GM18502 (cell line): ENCODE data around the gene PRDM16.
"Not testable (repeated sequence)": the region's sequence is repeated elsewhere in the genome, so short reads cannot be mapped to it uniquely, and the experiment has no call there.

Experiments
- ATAC-seq: cut with Tn5 transposase; IDR thresholded peaks from one replicate; pipeline ENCODE4 v1.9.1; 2021; ENCODE audit warnings: mild to moderate bottlenecking; ENCODE audit not compliant: unreplicated experiment, poor library complexity

Gene PRDM16

DNA sequence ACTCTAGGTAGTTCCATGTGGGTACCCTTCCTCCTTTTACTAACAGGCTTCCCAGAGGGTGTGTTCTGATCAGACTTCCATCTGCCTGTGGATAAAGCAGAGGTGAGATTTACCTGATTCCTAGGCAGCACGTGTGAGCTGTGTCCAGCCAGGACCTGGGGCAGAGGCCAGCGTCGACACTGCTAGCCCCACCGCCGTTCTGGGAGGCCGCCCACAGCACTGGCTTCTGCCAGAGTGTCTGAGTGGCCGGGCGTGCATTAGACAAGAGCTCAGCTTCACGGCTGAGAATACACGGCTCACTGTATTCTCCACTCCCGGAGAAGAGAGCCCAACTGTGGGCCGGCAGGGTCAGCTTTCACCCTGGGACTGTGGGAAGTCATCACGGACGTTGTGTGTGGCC, 82.5 kb downstream of the PRDM16 start:
- no peak for ATAC-seq

DNA sequence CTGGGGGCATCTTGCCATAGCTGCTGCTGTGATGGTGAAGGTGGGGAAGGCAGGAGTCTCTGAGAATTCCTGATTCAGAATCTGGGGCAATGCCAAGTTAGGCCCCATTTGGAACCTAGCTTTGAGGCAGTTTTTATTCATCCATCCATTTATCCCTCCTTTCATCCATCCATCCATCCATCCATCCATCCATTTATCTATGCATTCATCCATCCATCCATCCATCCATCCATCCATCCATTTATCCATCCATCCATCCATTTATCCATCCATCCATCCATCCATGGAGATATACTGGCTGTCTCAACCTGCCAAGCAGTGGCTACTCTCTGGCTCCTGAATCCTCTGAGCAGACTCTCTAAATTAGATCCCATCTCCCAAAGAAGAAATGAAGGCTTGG, 83.1 kb downstream of the PRDM16 start:
- no peak for ATAC-seq

DNA sequence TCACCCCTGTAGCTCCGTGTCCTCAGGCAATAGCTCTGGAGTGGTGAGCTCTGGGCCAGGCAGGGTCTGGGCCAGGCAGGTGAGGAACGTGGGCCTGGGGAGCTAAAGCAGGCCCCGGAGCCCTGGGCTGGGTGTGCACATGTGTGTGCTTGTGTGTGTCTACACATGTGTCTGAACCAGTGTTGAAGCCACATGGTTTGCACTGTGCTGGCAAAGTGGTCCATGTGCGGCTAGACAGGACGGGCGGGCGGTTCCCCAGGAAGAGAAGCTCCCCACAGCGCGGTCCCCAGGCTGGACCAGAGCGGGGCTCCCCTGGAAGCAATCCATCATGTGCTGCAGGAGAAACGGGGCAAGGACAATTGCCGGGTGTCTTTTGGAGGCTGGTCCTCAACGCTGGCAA, 84.2 kb downstream of the PRDM16 start:
- no peak for ATAC-seq

DNA sequence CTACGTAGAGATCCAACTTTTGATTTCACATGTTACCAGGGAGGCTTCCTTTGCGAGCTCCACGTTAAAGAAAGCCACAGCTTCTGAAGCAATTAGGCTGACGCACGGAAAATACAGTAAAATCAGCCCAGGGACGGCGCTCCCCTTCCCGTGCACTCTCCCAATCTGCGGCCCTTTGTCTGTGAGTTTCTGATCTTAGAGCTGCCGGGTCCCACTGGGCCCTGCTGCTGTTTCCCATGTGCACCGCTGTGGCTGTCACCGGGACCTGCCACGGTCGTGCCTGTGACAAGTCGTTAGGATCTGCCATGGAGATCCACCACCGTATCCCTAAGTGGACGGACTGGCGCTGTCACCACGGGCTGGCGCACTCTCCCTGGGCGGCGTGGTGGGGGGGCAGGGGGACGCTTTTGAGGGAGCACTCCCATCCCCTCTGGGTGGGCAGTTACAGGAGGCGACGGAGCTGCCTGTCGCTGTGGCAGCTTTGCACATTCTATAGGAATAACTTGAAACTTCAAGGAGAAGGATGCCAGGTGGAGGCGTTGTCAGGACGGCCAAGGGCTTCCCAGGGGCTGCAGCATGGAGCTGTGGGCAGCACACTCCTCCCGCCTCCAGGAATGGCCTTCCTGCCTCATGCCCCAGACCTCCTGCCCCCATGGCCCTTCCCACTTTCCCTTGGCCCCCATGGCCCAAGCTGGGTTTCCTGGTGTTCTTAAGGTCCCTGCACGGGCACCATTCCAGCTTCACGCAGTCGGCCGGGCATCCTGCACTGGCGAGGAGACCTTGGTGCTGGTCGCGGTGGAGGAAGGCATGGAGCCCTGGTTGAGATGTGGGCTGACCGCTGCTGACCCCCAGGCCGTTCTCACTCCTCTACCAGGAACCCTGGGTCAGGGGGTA, 85.1 kb downstream of the PRDM16 start:
- ATAC-seq = no peak

DNA sequence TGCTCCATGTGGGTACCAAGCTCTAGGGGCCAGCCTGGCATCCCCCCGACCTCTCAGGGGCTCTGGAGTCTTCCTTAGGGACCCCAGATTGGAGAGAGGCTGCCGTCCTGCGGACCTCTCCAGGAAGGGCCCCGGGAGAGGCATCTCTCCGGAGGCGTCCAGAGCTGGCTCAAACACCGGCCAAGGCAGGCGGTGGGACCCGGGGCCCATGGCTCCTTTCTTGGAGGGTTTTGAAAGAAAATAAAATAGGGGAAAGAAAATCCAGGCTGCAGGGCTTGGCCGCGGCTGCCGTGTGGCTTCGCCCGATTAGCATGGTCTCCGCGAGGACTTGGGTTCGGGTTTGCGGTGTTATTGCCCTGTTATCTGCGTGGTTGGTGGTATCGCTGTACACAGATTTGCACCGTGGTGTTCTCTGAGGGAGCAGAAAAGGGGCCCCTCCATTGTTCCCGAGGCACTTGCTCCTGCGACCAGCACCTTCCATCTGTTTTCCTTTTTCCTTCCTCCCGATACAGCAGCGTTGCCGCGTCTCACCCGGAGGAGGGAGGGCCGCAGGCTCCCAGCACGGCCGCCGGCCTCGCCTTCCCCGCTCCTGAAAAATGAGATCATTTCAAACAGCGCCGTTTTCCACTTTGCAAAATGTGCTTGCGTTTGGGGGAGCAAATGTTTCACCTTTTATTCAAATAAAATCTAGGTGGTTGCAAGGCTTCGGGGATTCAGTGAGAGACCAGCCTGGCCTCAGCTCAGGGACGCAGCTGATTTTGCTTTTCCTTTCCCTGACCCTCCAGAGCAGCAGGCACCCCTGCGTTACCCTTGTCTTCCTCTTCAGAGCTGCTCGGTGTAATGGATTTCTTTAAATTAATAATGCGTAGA, 86.3 kb downstream of the PRDM16 start:
- ATAC-seq = no peak

DNA sequence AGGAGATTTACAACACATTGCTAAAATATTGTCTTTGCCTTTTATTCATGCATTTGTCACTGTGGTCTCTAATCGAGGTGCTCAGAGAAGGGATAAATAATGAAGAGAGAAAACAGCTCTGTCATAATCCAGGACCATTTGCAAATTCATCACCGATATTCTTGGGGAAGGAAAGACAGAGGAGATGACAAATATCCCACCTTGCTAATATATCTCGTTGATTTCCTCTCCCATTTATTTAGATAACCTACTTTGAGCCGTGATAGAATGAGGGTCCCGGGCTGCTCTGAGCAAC, 86.9 kb downstream of the PRDM16 start:
- ATAC-seq = no peak

DNA sequence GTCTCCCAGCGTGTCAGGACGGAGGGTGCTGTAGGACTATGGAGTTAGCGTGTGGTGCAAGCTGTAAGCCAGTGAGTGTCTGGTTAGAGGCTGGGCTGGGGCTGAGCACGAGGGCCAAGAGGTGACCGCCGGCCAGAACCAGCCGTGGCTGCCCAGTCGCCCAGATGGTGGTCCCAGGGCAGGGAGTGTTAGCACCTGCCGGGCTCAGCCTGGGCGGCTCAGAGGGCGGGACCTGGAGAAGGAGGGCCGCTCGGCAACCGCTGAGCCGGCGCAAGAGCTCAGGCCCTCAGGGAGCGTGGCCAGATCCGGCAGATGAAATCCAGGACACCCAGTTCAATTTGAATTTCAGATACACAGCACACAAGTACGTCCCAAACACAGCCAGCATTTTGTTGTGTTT, 87.9 kb downstream of the PRDM16 start:
- ATAC-seq = no peak

DNA sequence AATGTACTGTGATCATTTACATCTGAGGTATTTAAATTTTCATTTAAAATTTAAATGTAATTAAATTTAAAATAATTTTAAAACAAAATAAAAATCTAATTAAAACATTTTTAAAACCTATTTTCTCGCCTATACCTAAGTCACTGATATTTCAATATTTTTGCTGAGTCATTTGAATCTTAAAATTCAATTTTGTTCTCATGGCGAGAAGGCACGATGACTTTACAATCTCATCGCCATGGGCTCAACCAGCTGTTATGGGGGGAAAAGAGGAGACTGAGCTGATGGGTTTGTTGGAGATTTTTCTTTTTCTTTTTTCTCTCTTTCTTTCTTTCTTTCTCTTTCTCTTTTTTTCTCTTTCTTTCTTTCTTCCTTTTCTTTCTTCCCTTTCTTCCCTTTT, 89.3 kb downstream of the PRDM16 start:
- no peak for ATAC-seq

DNA sequence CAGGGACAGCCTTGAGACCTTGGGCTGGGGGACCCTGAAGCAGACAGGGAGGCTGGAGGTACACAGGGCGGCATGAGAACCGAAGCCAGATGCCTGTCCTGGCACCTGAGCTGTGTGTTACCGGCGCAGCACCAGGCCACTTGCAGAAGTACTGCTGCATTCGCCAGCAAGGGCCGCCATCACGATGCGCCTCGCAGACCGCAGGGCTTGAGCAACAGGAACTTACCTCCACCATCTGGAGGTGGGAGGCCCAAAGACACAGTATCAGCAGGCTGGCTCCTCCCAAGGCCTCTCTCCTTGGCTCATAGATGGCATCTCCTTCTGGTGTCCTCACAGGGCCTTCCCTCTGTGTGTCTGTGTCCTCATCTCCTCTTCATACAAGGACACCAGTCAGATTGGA, 90.1 kb downstream of the PRDM16 start:
- ATAC-seq = no peak

DNA sequence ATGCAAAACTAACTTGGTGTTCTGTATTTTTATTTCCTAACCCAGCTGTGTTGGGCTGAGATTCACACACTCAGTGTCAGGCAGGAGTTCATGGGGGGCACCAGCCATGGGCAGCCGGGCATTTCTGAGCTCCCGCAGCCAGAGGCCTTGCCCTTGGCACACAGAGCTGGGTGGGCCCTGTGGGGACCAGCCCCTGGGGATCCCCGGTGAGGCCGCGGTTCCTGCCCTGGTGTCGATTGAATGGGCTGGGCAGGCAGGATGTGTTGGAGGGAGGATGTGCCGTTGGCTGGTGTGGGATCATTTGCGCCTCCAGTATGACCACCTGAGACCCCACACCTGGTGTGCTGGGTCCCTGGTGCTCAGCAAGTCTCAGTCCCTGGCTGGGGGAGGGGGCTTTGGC, 91.0 kb downstream of the PRDM16 start:
- ATAC-seq = no peak

DNA sequence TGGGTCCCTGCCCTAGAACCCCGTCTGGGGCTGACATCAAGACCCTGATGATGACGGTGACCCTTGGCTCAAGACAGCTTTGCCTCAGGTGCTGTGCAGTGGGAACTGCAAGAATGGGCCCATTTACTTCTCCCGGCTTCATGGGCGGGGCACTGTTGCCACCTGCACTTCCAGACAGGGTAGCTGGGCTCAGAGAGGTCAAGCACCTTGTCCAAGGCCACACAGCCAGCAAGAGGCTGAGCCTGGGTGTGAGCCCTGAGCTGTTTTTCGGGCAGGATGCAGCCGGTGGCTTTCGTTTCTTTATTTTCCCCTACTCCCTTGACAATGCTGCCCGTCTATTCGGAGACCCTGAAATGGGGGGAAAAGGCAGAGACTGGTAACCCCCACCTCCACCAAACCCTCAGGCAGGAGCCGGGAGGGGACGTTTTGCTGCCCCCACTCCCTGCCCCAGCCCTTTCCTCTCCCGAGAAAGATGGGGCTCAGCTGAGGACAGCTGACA, 91.7 kb downstream of the PRDM16 start:
- ATAC-seq = no peak

DNA sequence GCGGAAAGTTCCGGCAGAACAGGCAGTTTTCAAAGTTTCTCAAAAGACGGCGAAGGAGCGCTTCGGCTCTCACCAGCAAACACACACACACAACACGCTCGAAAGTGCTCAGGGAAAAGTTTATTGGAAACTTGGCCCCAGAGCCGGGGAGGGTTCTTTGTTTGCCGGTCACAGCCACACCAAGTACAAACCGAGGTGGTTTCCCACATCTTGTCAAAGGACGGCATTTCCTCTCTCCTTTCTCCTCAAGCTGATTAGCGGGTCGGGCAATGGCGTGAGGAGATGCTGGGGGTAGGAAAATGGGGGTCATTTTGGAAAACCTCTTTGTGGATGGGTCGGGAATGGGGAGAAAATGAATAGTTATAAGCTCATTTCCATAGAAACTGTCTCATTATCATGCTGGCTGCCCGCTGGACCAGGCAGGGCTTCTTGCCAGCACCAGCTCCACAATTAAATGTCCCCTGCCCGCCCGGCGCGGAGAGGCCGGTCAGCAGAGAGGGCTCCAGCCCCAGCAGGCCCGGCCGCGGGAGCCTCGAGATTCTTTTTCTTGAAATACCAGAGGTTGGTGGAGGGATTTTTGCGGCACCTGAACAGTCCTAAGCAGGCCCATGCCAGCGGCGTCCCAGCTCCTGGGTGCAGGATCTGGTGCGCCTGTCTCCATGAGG, 92.3 kb downstream of the PRDM16 start:
- no peak for ATAC-seq

DNA sequence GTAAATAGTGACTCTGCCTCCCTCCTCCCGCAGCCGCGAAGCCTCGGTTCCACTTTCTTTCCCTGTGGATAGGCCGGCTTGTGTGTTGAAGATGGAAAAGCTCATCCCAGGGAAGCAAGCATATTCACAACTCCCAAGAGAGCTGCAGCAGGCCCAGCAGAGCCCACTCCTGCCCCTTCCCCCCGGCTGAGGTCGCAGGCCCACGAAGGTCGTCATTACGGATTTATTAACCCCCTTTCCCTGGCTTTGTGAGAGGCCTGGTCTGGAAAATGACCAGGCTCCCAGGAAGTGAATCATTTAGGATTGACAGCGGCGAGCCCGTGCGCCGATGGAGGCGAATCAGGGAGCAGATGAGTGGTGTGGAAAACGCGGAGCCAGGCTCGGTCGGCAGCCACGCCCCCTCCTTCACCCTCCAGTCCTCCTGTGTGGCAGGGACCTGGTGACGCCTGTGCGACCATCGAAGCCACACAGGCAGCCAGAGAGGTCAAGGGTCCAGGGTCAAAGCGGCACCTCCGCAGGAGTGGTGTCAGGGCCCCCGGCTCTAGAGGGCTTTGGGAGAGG, 93.4 kb downstream of the PRDM16 start:
- no peak for ATAC-seq

DNA sequence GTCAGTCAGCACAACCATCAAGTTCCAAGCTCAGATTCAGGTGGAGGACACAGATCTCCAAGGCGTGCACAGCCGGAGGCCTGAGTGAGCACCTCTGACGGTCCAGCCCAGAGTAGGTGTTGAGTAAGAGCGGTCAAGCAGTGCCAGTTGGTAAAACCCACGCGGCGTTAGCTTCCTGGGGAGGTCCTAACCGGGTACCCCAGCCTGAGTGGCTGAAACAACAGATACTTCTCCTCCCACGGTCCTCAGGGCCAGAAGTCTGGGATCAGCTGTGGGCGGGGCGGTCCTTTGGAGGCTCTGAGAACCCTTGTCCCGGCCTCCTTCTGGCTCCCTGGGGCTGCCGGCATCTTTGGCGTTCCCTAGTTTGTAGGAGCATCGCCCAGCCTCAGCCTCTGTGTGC, 94.4 kb downstream of the PRDM16 start:
- ATAC-seq = no peak

DNA sequence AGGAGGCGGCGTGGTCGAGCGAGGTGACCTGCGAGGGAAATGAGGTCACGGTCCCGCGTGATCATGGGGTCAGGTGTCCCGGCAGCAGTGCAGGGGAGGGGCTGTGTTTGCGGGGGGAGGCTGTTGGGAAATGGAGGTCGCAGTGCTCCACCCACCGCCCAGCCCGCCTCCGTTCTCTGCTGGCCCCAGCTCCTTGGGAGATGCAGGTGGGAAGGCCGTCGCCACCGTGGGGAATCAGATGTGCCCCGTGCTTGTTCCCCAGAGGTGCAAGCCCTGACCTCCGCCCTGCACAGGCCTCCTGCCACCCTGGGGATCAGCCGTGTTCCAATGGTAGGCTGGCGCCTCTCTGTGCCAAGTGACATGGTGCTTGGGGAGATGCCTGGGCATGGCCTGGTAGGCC, 95.7 kb downstream of the PRDM16 start:
- ATAC-seq = no peak

DNA sequence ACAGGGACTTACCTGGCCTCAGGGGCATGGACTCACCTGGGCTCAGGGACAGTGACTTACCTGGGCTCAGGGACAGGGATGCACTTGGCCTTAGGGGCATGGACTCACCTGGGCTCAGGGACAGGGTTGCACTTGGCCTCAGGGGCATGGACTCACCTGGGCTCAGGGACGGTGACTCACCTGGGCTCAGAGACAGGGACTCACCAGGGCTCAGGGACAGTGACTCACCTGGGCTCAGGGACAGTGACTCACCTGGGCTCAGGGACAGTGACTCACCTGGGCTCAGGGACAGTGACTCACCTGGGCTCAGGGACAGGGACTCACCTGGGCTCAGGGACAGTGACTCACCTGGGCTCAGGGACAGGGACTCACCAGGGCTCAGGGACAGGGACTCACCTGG, 96.2 kb downstream of the PRDM16 start:
- ATAC-seq = not testable (repeated sequence)

DNA sequence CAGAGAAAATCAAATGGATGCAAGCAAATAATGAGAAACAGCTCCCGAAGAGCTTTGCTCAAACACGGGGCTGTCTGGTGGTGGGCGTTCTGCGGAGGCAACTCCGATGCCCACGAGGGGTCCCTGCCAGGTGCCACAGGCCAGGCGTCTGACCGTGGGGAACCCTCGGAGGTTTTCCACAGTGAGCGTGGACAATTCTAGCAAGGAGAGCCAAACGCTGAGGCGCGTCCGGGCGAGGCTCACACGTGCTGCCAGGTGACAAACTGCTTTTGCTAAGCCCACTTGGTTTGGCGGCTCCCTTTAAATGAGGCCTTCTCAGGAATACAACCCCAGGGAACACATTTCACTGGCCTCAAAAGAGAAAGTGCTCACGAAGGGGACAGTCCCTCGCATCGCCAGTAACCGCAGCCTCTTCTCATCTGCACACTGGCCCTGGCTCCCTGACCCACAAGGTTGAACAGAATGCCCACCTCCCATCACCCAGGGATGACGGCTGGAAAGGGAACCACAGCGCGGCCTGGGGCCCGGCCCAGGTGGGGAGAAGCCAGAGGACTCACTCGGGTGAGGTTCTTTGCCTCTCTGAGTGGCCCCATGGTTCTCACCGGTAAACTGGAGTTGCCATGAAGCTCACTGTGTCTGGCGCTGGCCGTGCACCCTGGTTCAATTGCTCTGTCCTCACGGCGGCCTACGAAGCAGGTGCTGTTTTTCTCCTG, 97.4 kb downstream of the PRDM16 start:
- ATAC-seq = no peak

DNA sequence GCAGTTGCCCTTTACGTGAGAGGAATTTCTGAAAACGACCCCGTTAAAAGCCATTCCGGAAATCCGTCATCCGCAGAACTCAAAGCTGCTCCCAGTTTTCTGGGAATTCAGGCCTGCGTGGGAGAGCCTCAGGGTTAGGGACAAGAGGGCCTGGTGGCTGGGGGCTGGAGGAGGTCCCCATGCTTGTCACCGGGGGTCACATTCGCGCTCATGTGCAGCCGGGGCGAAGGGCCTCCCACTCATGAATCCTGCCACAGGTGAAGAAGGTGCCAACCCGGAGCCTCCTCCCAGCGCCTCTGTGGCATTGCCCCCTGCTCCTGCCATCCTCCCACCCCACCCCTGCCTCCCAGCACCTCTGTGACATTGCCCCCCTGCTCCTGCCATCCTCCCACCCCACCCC, 98.3 kb downstream of the PRDM16 start:
- no peak for ATAC-seq

DNA sequence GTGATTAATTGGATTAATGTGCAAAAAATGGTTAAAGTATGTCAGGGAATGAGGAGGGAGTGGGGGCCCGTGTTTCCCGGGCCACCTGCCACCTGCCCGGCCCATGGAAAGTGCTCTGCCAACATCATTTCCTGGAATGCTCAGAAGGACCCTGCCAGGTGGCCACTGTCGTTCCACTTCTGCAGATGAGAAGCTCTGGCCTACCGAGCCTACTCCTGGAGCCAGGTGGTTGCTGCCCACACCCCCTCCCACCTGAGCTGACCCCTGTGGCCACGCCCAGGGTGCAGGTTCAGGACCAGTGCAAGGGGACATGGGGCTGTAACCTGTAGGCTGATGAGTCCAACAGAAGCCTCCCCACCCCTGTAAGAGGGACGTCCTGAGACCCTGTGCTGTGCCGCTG, 99.7 kb downstream of the PRDM16 start:
- no peak for ATAC-seq
